HepG2 (cell line): Measurements from ENCODE around the gene ARHGEF3. TPM values are rescaled to one million over a fixed set of nuclear protein-coding genes. Genes with fewer than 3 reads are reported as not detected.
A peak's percentile ranks its signal among the peaks of the same experiment; 100 is the strongest.

Experiments used
- CBX2 ChIP-seq, 2 experiments: fragments of 200-600 bp in 1 of 2; sonication (generic); formaldehyde crosslinking in 1 of 2; IDR thresholded peaks; 2 replicates each; pipeline versions ENCODE4 v1.7.0 to v1.8.1; 2018 to 2022; ENCODE audit warnings: low read depth in 2 of 2, low read length in 1 of 2, mild to moderate bottlenecking in 1 of 2, missing genetic modification reagents in 1 of 2
- EEA1 ChIP-seq: sonication (generic); formaldehyde crosslinking; IDR thresholded peaks from 2 replicates; pipeline ENCODE4 v1.5.1; 2020; ENCODE audit warnings: mild to moderate bottlenecking, missing genetic modification reagents, borderline replicate concordance
- FIP1L1 ChIP-seq: fragments of 200-400 bp; formaldehyde crosslinking; IDR thresholded peaks from 2 replicates; pipeline ENCODE4 v1.6.1; 2018; ENCODE audit warnings: low read depth, mild to moderate bottlenecking, low read length, moderate library complexity, borderline replicate concordance; ENCODE audit not compliant: insufficient read depth
- HOXA5 ChIP-seq: sonication (generic); formaldehyde crosslinking; IDR thresholded peaks from 2 replicates; pipeline ENCODE4 v1.4.0; 2020; ENCODE audit warnings: missing genetic modification reagents
- IRF2 ChIP-seq: IDR thresholded peaks from 2 replicates; pipeline ENCODE4 v1.6.1; 2018; ENCODE audit warnings: missing genetic modification reagents, missing compliant biosample characterization
- PPARG ChIP-seq: conservative IDR thresholded peaks from 2 replicates; pipeline ENCODE4 v1.6.1; 2016; ENCODE audit warnings: missing biosample characterization, missing genetic modification reagents
- SNAPC2 ChIP-seq: sonication (generic); formaldehyde crosslinking; IDR thresholded peaks from 2 replicates; pipeline ENCODE4 v1.8.1; 2022; ENCODE audit warnings: mild to moderate bottlenecking, missing genetic modification reagents
- ZBTB1 ChIP-seq: sonication (generic); formaldehyde crosslinking; IDR thresholded peaks from 2 replicates; pipeline ENCODE4 v1.4.0; 2020; ENCODE audit warnings: missing genetic modification reagents, borderline replicate concordance
- ZNF30 ChIP-seq: sonication (generic); formaldehyde crosslinking; IDR thresholded peaks from 2 replicates; pipeline ENCODE4 v1.5.0; 2020; ENCODE audit warnings: mild to moderate bottlenecking, missing genetic modification reagents
- ZNF572 ChIP-seq: sonication (generic); formaldehyde crosslinking; IDR thresholded peaks from 2 replicates; pipeline ENCODE4 v1.5.1; 2020; ENCODE audit warnings: mild to moderate bottlenecking, missing genetic modification reagents
- ZNF720 ChIP-seq: sonication (generic); formaldehyde crosslinking; IDR thresholded peaks from 2 replicates; pipeline ENCODE4 v1.4.0; 2020; ENCODE audit warnings: missing genetic modification reagents
- ZNF776 ChIP-seq: sonication (generic); formaldehyde crosslinking; IDR thresholded peaks from 2 replicates; pipeline ENCODE4 v1.4.0; 2020; ENCODE audit warnings: mild to moderate bottlenecking, missing genetic modification reagents
- polyA plus RNA-seq, 8 experiments: library from polyadenylated mRNA; depleted of rRNA in 3 of 8; stranded (reverse) in 7 of 8; unstranded in 1 of 8; fragments of >200 nt; fragmentation: Illumina TruSeq in 4 of 8; extraction: Trizol in 4 of 8; gene quantifications; 2 replicates each; pipeline versions ENCODE4 v1.2.1 to v1.2.3, GENCODE V29; 2011 to 2016; ENCODE audit warnings: low read depth in 4 of 8, missing spikeins in 1 of 8, mixed read lengths in 1 of 8; ENCODE audit not compliant: insufficient read depth in 1 of 8
- total RNA-seq, 5 experiments: library from RNA; depleted of rRNA; stranded (reverse); fragments of >200 nt; fragmentation: Illumina TruSeq; extraction: Trizol; gene quantifications; 2 replicates each; pipeline ENCODE4 v1.2.3, GENCODE V29; 2016; ENCODE audit warnings: low read depth in 1 of 5
- TF ChIP-seq, protein P1 (sequence below): sonication (generic); formaldehyde crosslinking; IDR thresholded peaks from 2 replicates; pipeline ENCODE4 v1.8.1; 2022; ENCODE audit warnings: low read depth, mild to moderate bottlenecking, missing genetic modification reagents
- TF ChIP-seq, protein P2 (sequence below): sonication (generic); formaldehyde crosslinking; conservative IDR thresholded peaks from 2 replicates; pipeline ENCODE4 v1.8.1; 2023; ENCODE audit warnings: missing genetic modification reagents
- TF ChIP-seq, protein P3 (sequence below): sonication (generic); formaldehyde crosslinking; IDR thresholded peaks from 2 replicates; pipeline ENCODE4 v1.4.0; 2020; ENCODE audit warnings: missing genetic modification reagents
- TF ChIP-seq, protein P4 (sequence below): sonication (generic); formaldehyde crosslinking; IDR thresholded peaks from 2 replicates; pipeline ENCODE4 v1.5.0; 2020; ENCODE audit warnings: mild to moderate bottlenecking, missing genetic modification reagents, borderline replicate concordance
- TF ChIP-seq, protein P5 (sequence below): sonication (generic); formaldehyde crosslinking; IDR thresholded peaks from 2 replicates; pipeline ENCODE4 v1.5.1; 2020; ENCODE audit warnings: mild to moderate bottlenecking, missing genetic modification reagents, moderate library complexity
- TF ChIP-seq, protein P6 (sequence below): sonication (generic); formaldehyde crosslinking; IDR thresholded peaks from 2 replicates; pipeline ENCODE4 v1.4.0; 2020; ENCODE audit warnings: missing genetic modification reagents

Gene ARHGEF3
- total and polyA plus RNA-seq, 2 of the 13 experiments (the other 11 are each of a cell fraction or from before 2014, with no cell fraction given): 14.8 to 23.1 TPM

DNA sequence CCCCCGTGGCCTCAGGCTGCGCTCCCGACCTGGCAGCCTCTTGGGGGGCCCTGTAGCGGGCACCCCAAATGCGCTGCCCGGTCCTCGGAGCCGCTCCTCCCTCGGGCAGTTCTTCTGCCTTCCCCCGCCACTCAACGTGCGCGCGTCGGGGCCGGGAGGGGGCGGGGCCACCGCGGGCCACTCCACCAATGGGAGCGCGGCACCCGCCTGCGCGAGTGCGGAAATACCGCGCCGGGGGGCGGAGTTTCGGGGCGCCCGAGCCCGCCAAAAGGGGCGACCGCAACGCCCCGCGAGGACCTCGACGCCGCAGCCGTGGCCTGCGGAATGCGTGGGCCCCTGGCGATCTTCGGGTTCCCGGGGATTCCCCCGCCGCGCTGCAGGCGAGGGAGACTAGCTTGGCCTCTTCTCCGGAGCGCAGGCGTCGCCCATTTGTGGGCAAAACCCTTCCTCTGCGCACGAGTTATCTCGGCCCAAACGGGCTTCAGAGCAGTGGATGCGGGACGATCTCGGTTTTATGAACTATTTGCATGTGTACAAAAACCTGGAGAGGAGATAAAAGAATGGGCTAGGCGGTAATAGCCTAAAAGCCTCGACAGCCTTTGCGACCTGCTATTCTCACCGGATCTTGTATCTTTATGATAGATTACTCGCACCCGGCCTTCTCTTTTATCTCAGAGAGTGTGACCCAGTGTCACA is 118.5 kb downstream of the ARHGEF3 start, which contains the start of gene TASOR (continued):
- TF ChIP-seq SNAPC2 (CRISPR knock-in tag): no peak
- TF ChIP-seq ZBTB1: no peak
- no peak for TF ChIP-seq ZNF572
- TF ChIP-seq, protein P1, sequence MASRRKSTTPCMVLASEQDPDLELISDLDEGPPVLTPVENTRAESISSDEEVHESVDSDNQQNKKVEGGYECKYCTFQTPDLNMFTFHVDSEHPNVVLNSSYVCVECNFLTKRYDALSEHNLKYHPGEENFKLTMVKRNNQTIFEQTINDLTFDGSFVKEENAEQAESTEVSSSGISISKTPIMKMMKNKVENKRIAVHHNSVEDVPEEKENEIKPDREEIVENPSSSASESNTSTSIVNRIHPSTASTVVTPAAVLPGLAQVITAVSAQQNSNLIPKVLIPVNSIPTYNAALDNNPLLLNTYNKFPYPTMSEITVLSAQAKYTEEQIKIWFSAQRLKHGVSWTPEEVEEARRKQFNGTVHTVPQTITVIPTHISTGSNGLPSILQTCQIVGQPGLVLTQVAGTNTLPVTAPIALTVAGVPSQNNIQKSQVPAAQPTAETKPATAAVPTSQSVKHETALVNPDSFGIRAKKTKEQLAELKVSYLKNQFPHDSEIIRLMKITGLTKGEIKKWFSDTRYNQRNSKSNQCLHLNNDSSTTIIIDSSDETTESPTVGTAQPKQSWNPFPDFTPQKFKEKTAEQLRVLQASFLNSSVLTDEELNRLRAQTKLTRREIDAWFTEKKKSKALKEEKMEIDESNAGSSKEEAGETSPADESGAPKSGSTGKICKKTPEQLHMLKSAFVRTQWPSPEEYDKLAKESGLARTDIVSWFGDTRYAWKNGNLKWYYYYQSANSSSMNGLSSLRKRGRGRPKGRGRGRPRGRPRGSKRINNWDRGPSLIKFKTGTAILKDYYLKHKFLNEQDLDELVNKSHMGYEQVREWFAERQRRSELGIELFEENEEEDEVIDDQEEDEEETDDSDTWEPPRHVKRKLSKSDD: peak; percentile 91
- TF ChIP-seq, protein P2, sequence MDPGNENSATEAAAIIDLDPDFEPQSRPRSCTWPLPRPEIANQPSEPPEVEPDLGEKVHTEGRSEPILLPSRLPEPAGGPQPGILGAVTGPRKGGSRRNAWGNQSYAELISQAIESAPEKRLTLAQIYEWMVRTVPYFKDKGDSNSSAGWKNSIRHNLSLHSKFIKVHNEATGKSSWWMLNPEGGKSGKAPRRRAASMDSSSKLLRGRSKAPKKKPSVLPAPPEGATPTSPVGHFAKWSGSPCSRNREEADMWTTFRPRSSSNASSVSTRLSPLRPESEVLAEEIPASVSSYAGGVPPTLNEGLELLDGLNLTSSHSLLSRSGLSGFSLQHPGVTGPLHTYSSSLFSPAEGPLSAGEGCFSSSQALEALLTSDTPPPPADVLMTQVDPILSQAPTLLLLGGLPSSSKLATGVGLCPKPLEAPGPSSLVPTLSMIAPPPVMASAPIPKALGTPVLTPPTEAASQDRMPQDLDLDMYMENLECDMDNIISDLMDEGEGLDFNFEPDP (CRISPR knock-in tag): no peak
- TF ChIP-seq PPARG: peak; percentile 66
- TF ChIP-seq, protein P3, sequence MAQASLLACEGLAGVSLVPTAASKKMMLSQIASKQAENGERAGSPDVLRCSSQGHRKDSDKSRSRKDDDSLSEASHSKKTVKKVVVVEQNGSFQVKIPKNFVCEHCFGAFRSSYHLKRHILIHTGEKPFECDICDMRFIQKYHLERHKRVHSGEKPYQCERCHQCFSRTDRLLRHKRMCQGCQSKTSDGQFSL (CRISPR knock-in tag): no peak
- TF ChIP-seq, protein P4, sequence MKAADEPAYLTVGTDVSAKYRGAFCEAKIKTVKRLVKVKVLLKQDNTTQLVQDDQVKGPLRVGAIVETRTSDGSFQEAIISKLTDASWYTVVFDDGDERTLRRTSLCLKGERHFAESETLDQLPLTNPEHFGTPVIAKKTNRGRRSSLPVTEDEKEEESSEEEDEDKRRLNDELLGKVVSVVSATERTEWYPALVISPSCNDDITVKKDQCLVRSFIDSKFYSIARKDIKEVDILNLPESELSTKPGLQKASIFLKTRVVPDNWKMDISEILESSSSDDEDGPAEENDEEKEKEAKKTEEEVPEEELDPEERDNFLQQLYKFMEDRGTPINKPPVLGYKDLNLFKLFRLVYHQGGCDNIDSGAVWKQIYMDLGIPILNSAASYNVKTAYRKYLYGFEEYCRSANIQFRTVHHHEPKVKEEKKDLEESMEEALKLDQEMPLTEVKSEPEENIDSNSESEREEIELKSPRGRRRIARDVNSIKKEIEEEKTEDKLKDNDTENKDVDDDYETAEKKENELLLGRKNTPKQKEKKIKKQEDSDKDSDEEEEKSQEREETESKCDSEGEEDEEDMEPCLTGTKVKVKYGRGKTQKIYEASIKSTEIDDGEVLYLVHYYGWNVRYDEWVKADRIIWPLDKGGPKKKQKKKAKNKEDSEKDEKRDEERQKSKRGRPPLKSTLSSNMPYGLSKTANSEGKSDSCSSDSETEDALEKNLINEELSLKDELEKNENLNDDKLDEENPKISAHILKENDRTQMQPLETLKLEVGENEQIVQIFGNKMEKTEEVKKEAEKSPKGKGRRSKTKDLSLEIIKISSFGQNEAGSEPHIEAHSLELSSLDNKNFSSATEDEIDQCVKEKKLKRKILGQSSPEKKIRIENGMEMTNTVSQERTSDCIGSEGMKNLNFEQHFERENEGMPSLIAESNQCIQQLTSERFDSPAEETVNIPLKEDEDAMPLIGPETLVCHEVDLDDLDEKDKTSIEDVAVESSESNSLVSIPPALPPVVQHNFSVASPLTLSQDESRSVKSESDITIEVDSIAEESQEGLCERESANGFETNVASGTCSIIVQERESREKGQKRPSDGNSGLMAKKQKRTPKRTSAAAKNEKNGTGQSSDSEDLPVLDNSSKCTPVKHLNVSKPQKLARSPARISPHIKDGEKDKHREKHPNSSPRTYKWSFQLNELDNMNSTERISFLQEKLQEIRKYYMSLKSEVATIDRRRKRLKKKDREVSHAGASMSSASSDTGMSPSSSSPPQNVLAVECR (CRISPR knock-in tag): peak; percentile 65
- TF ChIP-seq, protein P5, sequence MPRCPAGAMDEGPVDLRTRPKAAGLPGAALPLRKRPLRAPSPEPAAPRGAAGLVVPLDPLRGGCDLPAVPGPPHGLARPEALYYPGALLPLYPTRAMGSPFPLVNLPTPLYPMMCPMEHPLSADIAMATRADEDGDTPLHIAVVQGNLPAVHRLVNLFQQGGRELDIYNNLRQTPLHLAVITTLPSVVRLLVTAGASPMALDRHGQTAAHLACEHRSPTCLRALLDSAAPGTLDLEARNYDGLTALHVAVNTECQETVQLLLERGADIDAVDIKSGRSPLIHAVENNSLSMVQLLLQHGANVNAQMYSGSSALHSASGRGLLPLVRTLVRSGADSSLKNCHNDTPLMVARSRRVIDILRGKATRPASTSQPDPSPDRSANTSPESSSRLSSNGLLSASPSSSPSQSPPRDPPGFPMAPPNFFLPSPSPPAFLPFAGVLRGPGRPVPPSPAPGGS (CRISPR knock-in tag): peak; percentile 91
- no peak for TF ChIP-seq FIP1L1
- TF ChIP-seq CBX2 (IDR thresholded peaks at IDR 0.05; ENCODE audit: low read depth, low read length): no peak
- TF ChIP-seq CBX2 (CRISPR knock-in tag; IDR thresholded peaks at IDR 0.05; ENCODE audit: low read depth): no peak
- TF ChIP-seq, protein P6, sequence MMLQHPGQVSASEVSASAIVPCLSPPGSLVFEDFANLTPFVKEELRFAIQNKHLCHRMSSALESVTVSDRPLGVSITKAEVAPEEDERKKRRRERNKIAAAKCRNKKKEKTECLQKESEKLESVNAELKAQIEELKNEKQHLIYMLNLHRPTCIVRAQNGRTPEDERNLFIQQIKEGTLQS: no peak
- peak; percentile 82 for TF ChIP-seq HOXA5
- TF ChIP-seq ZNF720 (CRISPR knock-in tag): no peak
- no peak; the same call in 1 of the 2 replicates for TF ChIP-seq IRF2
- TF ChIP-seq ZNF776 (CRISPR knock-in tag): peak; percentile 94
- TF ChIP-seq ZNF30 (CRISPR knock-in tag): peak; percentile 85; the same call in 1 of the 2 replicates
- TF ChIP-seq EEA1 (CRISPR knock-in tag): no peak; the same call in 1 of the 2 replicates
